ENCODE measurements around the gene DRC7.

DRC7 gene

DNA sequence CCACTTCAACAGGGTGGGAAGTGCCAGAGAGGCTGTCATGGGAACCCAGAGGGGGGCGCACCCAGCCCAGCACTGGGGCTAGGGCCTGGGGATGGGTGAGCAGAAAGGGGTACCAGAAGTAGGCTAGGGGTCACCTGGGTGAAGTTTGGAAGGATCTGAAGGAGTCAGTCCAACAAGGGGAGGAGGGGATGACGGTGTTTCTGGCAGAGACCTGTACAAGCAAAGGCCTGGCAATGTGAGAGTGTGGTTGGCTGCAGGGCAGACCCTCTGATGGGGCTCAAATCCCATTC is 27.5 kb downstream of the DRC7 start:
- DNase-seq (ENCODE audit: insufficient read length, low spot score), result no peak
- TF ChIP-seq, protein P1, sequence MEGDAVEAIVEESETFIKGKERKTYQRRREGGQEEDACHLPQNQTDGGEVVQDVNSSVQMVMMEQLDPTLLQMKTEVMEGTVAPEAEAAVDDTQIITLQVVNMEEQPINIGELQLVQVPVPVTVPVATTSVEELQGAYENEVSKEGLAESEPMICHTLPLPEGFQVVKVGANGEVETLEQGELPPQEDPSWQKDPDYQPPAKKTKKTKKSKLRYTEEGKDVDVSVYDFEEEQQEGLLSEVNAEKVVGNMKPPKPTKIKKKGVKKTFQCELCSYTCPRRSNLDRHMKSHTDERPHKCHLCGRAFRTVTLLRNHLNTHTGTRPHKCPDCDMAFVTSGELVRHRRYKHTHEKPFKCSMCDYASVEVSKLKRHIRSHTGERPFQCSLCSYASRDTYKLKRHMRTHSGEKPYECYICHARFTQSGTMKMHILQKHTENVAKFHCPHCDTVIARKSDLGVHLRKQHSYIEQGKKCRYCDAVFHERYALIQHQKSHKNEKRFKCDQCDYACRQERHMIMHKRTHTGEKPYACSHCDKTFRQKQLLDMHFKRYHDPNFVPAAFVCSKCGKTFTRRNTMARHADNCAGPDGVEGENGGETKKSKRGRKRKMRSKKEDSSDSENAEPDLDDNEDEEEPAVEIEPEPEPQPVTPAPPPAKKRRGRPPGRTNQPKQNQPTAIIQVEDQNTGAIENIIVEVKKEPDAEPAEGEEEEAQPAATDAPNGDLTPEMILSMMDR (IDR thresholded peaks at IDR 0.05; ENCODE audit: insufficient read depth, missing control alignments), result no peak
- FAIRE-seq, result no peak

DNA sequence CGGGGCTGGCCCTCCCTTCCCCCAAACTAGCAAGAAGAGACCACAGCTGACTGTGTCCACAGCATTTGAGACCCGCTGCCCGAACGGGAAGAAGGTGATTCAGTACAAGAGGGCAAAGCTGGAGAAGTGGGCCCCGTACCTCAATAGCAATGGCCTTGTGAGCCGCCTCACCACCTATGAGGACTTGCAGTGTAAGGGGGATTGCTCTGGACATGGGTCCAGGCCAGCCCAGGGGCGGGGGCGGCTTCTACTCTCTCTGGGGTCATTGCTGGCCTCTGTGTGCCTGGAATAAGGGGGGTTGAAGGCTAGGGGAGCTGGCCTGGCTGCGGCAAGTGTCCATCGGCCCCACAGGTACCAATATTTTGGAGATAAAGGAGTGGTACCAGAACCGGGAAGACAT is 28.0 kb downstream of the DRC7 start:
- FAIRE-seq (no peak), DNase-seq (ENCODE audit: insufficient read length, low spot score) (no peak)
- TF ChIP-seq, protein P1 (IDR thresholded peaks at IDR 0.05; ENCODE audit: insufficient read depth, missing control alignments), result no peak

DNA sequence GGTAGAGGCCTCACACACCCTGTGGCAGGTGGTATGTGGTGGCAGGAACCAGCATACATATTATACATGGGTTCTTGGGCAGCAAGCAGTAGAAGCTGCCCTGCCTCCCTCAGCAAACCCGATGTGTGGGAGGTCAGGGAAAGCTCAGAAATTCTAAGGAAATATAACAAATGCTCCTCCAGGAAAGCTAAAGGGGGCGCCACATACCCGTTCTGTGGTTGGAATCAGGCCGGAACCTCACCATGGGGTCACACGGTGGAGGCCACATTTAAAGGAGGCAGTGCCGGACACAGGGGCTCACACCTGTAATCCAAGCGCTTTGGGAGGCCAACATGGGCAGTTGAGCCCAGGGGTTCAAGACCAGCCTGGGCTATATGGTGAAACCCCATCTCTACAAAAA is 28.6 kb downstream of the DRC7 start:
- TF ChIP-seq, protein P1 (IDR thresholded peaks at IDR 0.05; ENCODE audit: insufficient read depth, missing control alignments), result peak; percentile 14
- FAIRE-seq, result no peak
- DNase-seq (ENCODE audit: insufficient read length, low spot score), result no peak

DNA sequence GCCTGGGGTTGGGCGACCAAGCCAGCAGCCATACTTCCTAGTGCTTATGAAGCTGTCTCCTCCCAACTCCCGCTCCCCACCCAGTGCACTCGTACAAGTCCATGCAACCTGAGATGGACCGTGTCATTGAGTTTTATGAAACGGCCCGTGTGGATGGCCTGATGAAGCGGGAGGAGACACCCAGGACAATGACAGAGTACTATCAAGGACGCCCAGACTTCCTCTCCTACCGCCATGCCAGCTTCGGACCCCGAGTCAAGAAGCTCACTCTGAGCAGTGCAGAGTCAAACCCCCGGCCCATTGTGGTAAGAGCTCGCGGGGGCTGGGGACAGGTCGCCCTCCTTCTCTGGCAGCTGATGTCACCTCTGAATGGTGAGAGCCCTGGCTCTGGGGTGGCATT is 29.9 kb downstream of the DRC7 start:
- FAIRE-seq, result no peak
- TF ChIP-seq, protein P1 (IDR thresholded peaks at IDR 0.05; ENCODE audit: insufficient read depth, missing control alignments), result no peak

DNA sequence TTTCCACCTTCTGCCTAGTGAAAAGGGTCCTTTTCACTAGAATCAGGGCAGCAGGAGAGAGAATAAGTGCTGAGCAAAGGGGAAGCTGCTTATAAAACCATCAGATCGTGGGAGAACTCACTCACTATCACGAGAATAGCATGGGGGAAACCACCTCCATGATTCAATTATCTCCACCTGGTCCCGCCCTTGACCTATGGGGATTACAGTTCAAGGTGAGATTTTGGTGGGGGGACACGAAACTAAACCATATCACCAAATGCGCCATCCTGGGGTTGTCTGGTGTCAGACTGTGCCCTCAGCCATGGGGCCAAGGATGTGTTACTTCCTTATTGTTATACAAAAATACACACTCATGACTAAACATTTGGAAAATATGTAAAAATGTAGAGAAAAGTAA is 30.5 kb downstream of the DRC7 start:
- DNase-seq (ENCODE audit: insufficient read length, low spot score) (no peak), FAIRE-seq (no peak)
- TF ChIP-seq, protein P1 (IDR thresholded peaks at IDR 0.05; ENCODE audit: insufficient read depth, missing control alignments), result no peak

More for the DNA sequence above, 29.9 kb downstream of the DRC7 start:
- DNase-seq (ENCODE audit: insufficient read length, low spot score), result no peak

DNA sequence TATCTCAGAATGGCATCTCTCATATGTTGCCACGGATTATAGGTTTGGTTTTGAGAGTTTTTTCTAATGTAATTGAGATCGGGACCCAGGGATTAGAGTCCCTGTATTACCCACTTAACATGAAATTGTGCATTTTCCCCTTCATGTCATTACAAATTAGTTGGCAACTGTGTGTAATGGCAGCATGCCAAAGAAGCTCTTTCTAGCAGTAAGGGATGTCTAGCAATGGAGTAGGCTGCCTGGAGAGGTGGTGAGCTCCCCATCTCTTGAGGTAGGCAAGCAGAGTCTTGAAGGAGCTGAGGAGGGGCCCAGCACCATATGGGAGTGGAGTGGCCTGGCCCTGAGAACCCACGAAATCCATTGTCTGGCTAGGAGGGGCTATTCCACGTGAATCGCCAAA is 30.9 kb downstream of the DRC7 start:
- FAIRE-seq (no peak), DNase-seq (ENCODE audit: insufficient read length, low spot score) (no peak)
- TF ChIP-seq, protein P1 (IDR thresholded peaks at IDR 0.05; ENCODE audit: insufficient read depth, missing control alignments), result no peak

DNA sequence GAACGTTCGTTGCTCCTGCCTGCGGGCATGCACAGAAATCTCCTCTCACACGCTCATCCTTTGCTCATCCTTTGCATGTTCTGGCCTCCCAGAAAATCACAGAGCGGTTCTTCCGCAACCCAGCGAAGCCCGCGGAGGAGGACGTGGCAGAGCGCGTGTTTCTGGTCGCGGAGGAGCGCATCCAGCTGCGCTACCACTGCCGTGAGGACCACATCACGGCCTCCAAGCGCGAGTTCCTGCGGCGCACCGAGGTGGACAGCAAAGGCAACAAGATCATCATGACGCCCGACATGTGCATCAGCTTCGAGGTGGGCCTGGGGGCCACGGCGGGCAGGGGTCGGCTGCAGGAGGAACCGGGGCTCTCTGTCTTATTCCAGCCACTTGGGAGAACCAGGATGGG is 31.4 kb downstream of the DRC7 start:
- no peak for FAIRE-seq
- TF ChIP-seq, protein P1 (IDR thresholded peaks at IDR 0.05; ENCODE audit: insufficient read depth, missing control alignments), result no peak
- DNase-seq (ENCODE audit: insufficient read length, low spot score), result no peak
